Hepatocyte (in vitro differentiated cells): ENCODE results near the gene CFAP77.

ENCODE experiments used
- CTCF ChIP-seq: fragments of 200-600 bp; sonication (generic); IDR thresholded peaks from 2 replicates; pipeline ENCODE4 v1.5.1; 2016; ENCODE audit warnings: antibody characterized with exemption, mild to moderate bottlenecking; ENCODE audit not compliant: poor library complexity
- EZH2 ChIP-seq: fragments of 200-600 bp; sonication (generic); IDR thresholded peaks from 2 replicates; pipeline ENCODE4 v1.6.1; 2016; ENCODE audit warnings: antibody characterized with exemption, mild to moderate bottlenecking, borderline replicate concordance

GRCh38 chr9:132447902-132448301 is 37.9 kb downstream of the CFAP77 start:
- TF ChIP-seq CTCF (no peak), EZH2 (no peak)
